ENCODE results near the gene NR2F1. TPM values are rescaled to one million over a fixed set of nuclear protein-coding genes. Genes with fewer than 3 reads are reported as not detected.

Gene NR2F1
- total RNA-seq, 4 donors from 2014 or later = 1.9 to 26.3 (median 3.7) TPM

DNA sequence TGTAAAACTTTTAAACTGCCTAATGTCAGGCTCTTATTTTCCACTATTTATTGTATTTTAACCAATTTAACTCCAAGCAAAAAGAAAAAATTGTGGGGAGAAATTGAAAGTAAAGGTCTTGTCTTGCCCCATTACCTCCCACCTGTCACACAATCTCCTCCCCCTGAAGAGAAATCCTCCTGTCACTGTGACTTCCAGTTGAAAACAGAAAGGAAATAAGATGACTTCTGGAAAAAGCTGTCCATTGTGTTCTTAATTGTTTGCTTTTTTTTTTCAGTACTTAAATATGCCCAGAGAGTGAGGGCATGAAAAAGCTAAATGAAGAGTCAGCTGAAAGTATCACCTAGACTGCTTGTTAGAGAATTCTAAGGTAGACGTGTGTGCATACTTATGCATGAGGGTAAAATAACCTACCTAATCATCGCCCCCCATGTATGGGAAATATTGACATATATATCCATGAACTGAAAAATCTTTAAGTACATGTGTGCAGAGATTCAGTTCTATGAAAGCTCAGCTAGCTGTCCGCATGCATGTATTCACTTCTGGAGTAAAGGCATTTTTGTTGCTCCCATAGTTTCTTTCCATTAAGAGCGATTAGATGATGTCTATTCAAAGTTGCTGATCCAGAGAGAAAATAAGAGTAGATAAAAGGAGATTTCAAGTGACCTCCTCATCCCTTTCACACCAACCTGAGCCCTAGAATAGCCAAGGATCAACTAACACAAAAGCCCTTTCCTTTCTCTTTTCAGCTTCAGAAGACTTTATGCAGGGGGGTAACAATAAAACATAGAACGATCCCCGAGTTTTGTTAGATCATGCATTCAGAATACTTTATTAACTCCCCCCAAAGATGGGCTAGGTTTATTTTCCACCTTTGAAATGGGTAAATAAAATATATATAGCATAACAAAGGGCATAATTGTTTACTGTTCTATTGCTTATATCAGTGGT, 7.3 kb upstream of the NR2F1 start:
- H3K27ac ChIP-seq = peak overlapping the region in 1 of 4 donors; percentile 89
- WGBS, 2 donors = 60 to 62% methylated on average over 6 of the region's 6 CpGs
- H3K27me3 ChIP-seq = peaks cover 0 to 97% (median 11%) of the 10 kb centered on the region in 4 donors
- no peaks in the 10 kb centered on the region for H3K36me3 ChIP-seq
- H3K9me3 ChIP-seq = no peaks in the 10 kb centered on the region
- peaks cover 21 to 83% (median 25%) of the 10 kb centered on the region in 3 donors for H3K4me1 ChIP-seq
- DNase-seq = no peak
- TF ChIP-seq, protein P1, sequence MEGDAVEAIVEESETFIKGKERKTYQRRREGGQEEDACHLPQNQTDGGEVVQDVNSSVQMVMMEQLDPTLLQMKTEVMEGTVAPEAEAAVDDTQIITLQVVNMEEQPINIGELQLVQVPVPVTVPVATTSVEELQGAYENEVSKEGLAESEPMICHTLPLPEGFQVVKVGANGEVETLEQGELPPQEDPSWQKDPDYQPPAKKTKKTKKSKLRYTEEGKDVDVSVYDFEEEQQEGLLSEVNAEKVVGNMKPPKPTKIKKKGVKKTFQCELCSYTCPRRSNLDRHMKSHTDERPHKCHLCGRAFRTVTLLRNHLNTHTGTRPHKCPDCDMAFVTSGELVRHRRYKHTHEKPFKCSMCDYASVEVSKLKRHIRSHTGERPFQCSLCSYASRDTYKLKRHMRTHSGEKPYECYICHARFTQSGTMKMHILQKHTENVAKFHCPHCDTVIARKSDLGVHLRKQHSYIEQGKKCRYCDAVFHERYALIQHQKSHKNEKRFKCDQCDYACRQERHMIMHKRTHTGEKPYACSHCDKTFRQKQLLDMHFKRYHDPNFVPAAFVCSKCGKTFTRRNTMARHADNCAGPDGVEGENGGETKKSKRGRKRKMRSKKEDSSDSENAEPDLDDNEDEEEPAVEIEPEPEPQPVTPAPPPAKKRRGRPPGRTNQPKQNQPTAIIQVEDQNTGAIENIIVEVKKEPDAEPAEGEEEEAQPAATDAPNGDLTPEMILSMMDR (IDR thresholded peaks at IDR 0.05) = no peak
- TF ChIP-seq POLR2A (IDR thresholded peaks at IDR 0.05) = no peak
- no peak overlapping the region for H3K4me3 ChIP-seq
- intact Hi-C loops (cut with DNase I) = no loop called here

- Histone ChIP-seq H3K27me3 (peaks cover 0 to 95% (median 7%) of the 10 kb centered on the region in 4 donors), H3K36me3 (no peaks in the 10 kb centered on the region), H3K4me3 (no peak overlapping the region), H3K9me3 (no peaks in the 10 kb centered on the region), H3K27ac (peak overlapping the region; percentile 64 to 93 (median 89)), H3K4me1 (peaks cover 16 to 81% (median 17%) of the 10 kb centered on the region in 3 donors)
- intact Hi-C loops (cut with DNase I) = no loop called here
- WGBS, 2 donors = 67 to 80% methylated on average over 6 to 9 of the region's 9 CpGs
- DNase-seq = no peak
- TF ChIP-seq, protein P1 (IDR thresholded peaks at IDR 0.05) = no peak
- TF ChIP-seq POLR2A (IDR thresholded peaks at IDR 0.05) = no peak
These were observed 5.8 kb upstream of the NR2F1 start for GRCh38 chr5:93576994-93577853.

- no peak for DNase-seq
- peak overlapping the region; percentile 64 to 93 (median 89) for H3K27ac ChIP-seq
- H3K9me3 ChIP-seq = no peaks in the 10 kb centered on the region
- peaks cover 9 to 81% (median 16%) of the 10 kb centered on the region in 3 donors for H3K4me1 ChIP-seq
- H3K4me3 ChIP-seq = peak overlapping the region in 3 of 4 donors; percentile 51 to 76 (median 62)
- H3K27me3 ChIP-seq = peaks cover 0 to 95% (median 8%) of the 10 kb centered on the region in 4 donors
- WGBS, 2 donors = 55 to 58% methylated on average over 18 to 20 of the region's 25 CpGs
- intact Hi-C loops (cut with DNase I) = no loop called here
- H3K36me3 ChIP-seq = no peaks in the 10 kb centered on the region
- TF ChIP-seq, protein P1 (IDR thresholded peaks at IDR 0.05) = no peak
- no peak for TF ChIP-seq POLR2A (IDR thresholded peaks at IDR 0.05)
These were observed 4.9 kb upstream of the NR2F1 start for GRCh38 chr5:93577854-93578812.

DNA sequence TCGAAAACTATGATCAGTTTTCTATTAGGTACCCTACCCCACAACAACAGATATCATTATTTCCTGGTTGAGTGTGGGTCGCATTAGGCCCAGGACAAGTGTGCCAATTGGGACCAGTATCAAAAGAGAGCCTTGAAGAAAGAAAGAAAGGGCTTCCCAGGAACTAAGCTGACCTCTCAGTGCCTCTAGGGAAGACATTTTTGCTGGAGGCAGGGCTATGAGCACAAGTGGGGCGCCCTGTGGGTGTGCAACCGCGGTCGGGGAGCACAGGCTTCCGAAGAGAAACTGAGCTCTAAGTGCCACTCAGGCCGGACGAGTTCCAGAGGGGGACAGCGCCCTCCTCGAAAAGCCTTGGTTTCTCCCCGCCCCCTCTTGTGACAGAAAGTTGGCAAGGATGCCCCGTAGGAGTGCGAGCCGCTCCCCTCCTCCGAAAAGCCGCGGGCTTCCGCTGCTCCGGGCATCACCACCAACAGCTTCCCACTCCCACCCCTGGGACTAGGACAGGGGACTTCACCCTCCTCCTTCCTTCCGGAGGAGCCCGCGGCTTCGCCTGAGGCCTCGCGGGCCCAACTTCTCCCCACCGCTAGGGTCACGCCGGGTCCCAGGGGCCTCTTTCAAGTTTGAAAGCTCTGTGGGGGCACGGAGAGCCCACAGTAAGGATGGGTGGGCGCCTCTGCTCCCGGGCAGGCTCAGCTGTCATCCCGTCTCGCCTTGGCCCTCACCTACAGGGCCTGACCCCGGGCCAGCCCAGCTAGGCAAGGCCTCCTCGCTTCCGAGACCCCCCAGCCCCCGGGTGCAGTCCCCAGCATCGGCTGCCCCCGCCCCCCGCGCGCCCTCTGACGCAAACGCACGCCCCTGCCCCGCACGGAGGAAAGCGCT, 4.0 kb upstream of the NR2F1 start:
- H3K27me3 ChIP-seq = peaks cover 0 to 95% (median 7%) of the 10 kb centered on the region in 4 donors
- WGBS, 2 donors = 30 to 63% methylated on average over 2 to 16 of the region's 49 CpGs
- H3K4me1 ChIP-seq = peaks cover 14 to 79% (median 20%) of the 10 kb centered on the region in 3 donors
- TF ChIP-seq POLR2A (IDR thresholded peaks at IDR 0.05) = peak in 1 of 4 donors; percentile 30
- TF ChIP-seq, protein P1 (IDR thresholded peaks at IDR 0.05) = no peak
- intact Hi-C loops (cut with DNase I) = no loop called here
- no peaks in the 10 kb centered on the region for H3K9me3 ChIP-seq
- peak overlapping the region; percentile 64 to 93 (median 89) for H3K27ac ChIP-seq
- peak overlapping the region; percentile 51 to 76 (median 61) for H3K4me3 ChIP-seq
- DNase-seq = no peak
- no peaks in the 10 kb centered on the region for H3K36me3 ChIP-seq

Measured in esophagus squamous epithelium (tissue), 5 donors.